GM10248 (cell line): ENCODE results near the gene FETUB.

Source experiments
- CTCF ChIA-PET: fragments of 300-600 bp; sonication (Branson Sonifier 250); formaldehyde crosslinking; extraction: SDS; loops from one replicate; lab custom pipeline; 2021; ENCODE audit warnings: antibody characterized with exemption; lab: Yijun Ruan, JAX
- POLR2A ChIA-PET: fragments of 350-650 bp; sonication (Branson Sonifier 250); formaldehyde crosslinking; extraction: SDS; loops from one replicate; lab custom pipeline; 2020; ENCODE audit warnings: antibody characterized with exemption; lab: Yijun Ruan, JAX
- DNase-seq: peaks from one replicate; pipeline ENCODE4 v3.0.0; 2012; ENCODE audit errors: extremely low spot score
- TF ChIP-seq, protein P1 (sequence below): IDR thresholded peaks from 2 replicates; pipeline ENCODE4 v1.5.1; 2012; ENCODE audit warnings: mild to moderate bottlenecking, low read depth; ENCODE audit errors: extremely low read depth, missing control alignments, control extremely low read depth

Gene FETUB

DNA sequence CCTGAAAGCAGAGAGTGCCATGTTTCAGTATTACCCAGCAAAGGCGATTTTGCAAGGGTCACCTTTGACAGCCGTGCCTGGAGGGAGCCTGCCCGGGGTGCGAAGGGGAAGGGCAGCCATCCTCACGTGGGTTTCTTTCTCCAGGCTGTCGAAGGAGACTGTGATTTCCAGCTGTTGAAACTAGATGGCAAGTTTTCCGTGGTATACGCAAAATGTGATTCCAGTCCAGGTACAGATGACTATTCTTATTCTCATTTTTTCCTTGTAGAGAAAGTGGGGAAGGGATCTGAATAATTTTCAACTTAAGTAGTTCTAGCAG lies 23.9 kb upstream of the FETUB start:
- POLR2A ChIA-PET = interaction anchor here (1.0 to 1.6 kb wide), 3 partner anchors 46 to 168 kb away, joined by 3 to 4 read pairs (median 3); partner anchors contain the start of genes DNAJB11 and EIF4A2
- DNase-seq = no peak
- CTCF ChIA-PET = interaction anchor here (0.7 to 12.5 kb wide), 60 partner anchors 8 to 956 kb away, joined by 3 to 202 read pairs (median 6); partner anchors contain the start of genes DNAJB11, EIF4A2 and TBCCD1
- TF ChIP-seq, protein P1, sequence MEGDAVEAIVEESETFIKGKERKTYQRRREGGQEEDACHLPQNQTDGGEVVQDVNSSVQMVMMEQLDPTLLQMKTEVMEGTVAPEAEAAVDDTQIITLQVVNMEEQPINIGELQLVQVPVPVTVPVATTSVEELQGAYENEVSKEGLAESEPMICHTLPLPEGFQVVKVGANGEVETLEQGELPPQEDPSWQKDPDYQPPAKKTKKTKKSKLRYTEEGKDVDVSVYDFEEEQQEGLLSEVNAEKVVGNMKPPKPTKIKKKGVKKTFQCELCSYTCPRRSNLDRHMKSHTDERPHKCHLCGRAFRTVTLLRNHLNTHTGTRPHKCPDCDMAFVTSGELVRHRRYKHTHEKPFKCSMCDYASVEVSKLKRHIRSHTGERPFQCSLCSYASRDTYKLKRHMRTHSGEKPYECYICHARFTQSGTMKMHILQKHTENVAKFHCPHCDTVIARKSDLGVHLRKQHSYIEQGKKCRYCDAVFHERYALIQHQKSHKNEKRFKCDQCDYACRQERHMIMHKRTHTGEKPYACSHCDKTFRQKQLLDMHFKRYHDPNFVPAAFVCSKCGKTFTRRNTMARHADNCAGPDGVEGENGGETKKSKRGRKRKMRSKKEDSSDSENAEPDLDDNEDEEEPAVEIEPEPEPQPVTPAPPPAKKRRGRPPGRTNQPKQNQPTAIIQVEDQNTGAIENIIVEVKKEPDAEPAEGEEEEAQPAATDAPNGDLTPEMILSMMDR = no peak

GRCh38 chr3:186617036-186617946 lies 22.9 kb upstream of the FETUB start:
- CTCF ChIA-PET = interaction anchor here (0.6 to 12.5 kb wide), 69 partner anchors 8 to 1051 kb away, joined by 3 to 202 read pairs (median 4); partner anchors contain the start of genes DNAJB11, EIF4A2 and TBCCD1
- TF ChIP-seq, protein P1 = peak; percentile 95
- POLR2A ChIA-PET = interaction anchor here (1.2 to 1.6 kb wide), 2 partner anchors 47 to 166 kb away, joined by 3 read pairs; partner anchors contain the start of genes DNAJB11 and EIF4A2
- peak; percentile 91 for DNase-seq

- TF ChIP-seq, protein P1 = no peak
- DNase-seq = no peak
- POLR2A ChIA-PET = no interaction called here
- CTCF ChIA-PET = interaction anchor here (1.9 to 12.5 kb wide), 14 partner anchors 15 to 675 kb away, joined by 4 to 202 read pairs (median 36); partner anchors contain the start of genes DNAJB11 and TBCCD1
Measured at GRCh38 chr3:186618318-186618938, 21.8 kb upstream of the FETUB start.

GRCh38 chr3:186619787-186620212 lies 20.4 kb upstream of the FETUB start:
- no peak for DNase-seq
- TF ChIP-seq, protein P1 = no peak
- POLR2A ChIA-PET = no interaction called here
- CTCF ChIA-PET = interaction anchor here (1.2 to 12.5 kb wide), 4 partner anchors 14 to 960 kb away, joined by 4 to 202 read pairs (median 98); no protein-coding TSS in a partner anchor

- ChIA-PET CTCF (interaction anchor here (0.9 to 12.5 kb wide), 6 partner anchors 10 to 960 kb away, joined by 3 to 202 read pairs (median 48); no protein-coding TSS in a partner anchor), POLR2A (interaction anchor here (0.6 kb wide), 1 partner anchor 48 kb away, joined by 3 read pairs; no protein-coding TSS in a partner anchor)
- no peak for DNase-seq
- TF ChIP-seq, protein P1 = no peak
Measured at GRCh38 chr3:186620213-186621092, 19.7 kb upstream of the FETUB start.
